Measurements from ENCODE around the gene SORCS2.

The SORCS2 gene

DNA sequence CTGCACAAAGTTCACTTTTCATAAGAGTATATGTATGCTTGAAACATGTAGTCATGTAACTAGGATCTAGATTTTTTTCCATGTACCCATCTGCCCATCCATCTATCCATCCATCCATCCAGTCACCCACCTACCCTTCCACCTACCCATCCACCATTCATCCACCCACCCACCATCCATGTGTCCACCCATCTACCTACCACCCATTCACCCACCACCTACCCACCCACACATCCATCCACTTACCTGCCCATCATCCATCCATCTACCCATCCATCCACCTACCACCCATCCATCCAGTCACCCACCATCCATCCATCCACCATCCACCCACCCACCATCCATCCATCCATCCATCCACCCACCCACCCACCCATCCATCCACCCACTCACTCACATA is 364.2 kb downstream of the SORCS2 start:
- H3K9me3 ChIP-seq (ENCODE audit: insufficient read depth, low read depth, low read length), result peaks cover 20% of the 10 kb centered on the region
- H3K4me3 ChIP-seq (ENCODE audit: low read length), result no peak overlapping the region
- H3K9ac ChIP-seq (ENCODE audit: low read depth, low read length), result no peak overlapping the region
- H3K27ac ChIP-seq (ENCODE audit: low read length), result no peak overlapping the region
- no peaks in the 10 kb centered on the region for H3K27me3 ChIP-seq (ENCODE audit: insufficient read depth, low read length)
- no peaks in the 10 kb centered on the region for H3K36me3 ChIP-seq (ENCODE audit: insufficient read depth, low read depth, low read length)
- no peaks in the 10 kb centered on the region for H3K4me1 ChIP-seq (ENCODE audit: insufficient read depth, low read length)

DNA sequence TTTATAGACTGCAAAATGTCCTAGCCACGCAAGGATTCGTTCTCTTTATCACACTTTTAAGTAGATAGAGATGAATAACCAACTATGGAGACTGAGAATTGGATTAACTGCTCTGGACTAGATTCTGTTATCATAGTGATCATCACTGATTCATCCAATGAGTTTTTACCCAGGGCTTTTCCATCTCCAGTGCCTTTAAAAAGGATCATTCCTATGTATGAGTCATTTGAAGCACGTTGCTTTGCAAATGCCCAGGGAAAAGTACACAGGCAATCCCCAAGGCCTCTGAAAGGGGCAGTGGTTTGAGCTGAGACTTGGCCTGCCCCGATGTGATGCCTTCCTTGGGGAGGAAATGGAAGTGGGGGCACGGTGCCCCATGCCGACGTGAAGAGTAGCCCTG is 365.1 kb downstream of the SORCS2 start:
- Histone ChIP-seq H3K9me3 (ENCODE audit: insufficient read depth, low read depth, low read length) (peaks cover 13% of the 10 kb centered on the region), H3K27ac (ENCODE audit: low read length) (no peak overlapping the region), H3K9ac (ENCODE audit: low read depth, low read length) (no peak overlapping the region), H3K36me3 (ENCODE audit: insufficient read depth, low read depth, low read length) (no peaks in the 10 kb centered on the region), H3K4me3 (ENCODE audit: low read length) (no peak overlapping the region), H3K27me3 (ENCODE audit: insufficient read depth, low read length) (no peaks in the 10 kb centered on the region), H3K4me1 (ENCODE audit: insufficient read depth, low read length) (no peaks in the 10 kb centered on the region)

DNA sequence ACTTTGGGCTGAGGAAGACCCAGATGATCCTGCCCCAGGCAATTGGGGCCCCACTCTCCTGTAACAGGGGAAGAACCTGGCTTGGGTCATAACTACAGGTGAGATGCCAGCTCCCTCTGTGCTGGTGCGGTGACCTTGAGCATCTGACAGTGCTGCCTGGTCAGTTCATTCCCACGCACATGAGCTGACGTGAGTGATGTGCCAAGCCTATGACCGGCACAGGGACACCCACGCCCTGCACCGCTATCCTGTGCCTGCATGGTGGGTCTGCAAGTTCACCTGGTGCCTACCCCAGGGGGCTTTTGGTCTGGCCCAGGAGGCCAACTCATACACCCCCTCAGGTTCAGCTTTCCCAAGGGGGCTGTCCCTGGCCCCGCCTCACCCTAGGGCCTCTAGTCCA is 366.1 kb downstream of the SORCS2 start:
- H3K27ac ChIP-seq (ENCODE audit: low read length), result no peak overlapping the region
- no peaks in the 10 kb centered on the region for H3K4me1 ChIP-seq (ENCODE audit: insufficient read depth, low read length)
- H3K9ac ChIP-seq (ENCODE audit: low read depth, low read length), result no peak overlapping the region
- no peaks in the 10 kb centered on the region for H3K36me3 ChIP-seq (ENCODE audit: insufficient read depth, low read depth, low read length)
- no peak overlapping the region for H3K4me3 ChIP-seq (ENCODE audit: low read length)
- no peaks in the 10 kb centered on the region for H3K27me3 ChIP-seq (ENCODE audit: insufficient read depth, low read length)
- H3K9me3 ChIP-seq (ENCODE audit: insufficient read depth, low read depth, low read length), result peaks cover 3% of the 10 kb centered on the region

DNA sequence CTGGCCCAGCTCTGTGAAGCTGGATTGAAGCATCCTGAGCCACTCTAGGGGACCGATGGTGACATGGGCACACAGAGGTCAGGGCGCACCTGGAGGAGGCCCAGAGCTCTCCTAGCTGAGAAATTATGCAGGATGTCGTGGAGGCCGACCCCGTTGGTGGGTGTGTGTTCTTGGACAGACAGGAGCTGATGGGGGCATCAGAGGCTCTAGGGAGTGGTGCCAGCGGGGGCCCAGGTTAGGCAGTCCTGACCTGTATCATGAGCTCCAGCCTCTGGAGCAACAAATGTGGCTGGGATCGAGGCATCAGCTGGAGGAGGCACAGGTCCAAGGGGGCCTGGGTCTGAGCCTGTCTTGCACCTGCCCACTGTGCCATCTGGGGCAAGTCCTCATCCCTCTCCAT is 367.0 kb downstream of the SORCS2 start:
- no peaks in the 10 kb centered on the region for H3K9me3 ChIP-seq (ENCODE audit: insufficient read depth, low read depth, low read length)
- H3K4me3 ChIP-seq (ENCODE audit: low read length), result no peak overlapping the region

DNA sequence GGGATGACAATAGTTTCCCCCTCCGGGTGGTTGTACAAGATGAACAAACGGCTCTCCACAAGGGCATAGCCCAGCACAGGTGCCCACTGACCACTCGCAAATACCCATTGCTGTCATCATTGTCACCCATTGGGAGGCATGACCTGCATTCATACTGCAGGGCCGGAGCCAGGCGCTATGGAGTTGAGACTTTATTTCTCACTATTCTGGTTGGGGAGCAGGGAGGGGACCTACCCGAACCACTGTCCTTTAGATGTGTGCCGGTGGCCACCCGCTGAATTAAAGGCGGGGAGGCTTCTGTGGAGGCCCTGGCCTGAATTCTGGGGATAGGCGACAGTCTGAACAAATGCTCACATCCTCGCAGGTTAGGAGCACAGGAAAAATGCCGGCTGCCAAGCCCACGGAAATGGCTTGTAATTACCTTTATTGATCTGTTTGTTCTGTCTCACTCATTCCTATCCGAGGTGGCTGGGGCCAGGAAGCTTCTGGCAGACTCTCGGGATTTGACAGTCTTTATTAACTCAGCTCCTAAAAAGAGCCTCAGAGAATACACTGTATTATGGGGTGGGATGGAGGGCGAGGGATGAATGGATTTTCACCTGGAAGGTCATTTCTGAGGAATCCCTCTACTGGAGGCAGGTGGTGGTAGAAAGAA is 367.5 kb downstream of the SORCS2 start:
- Histone ChIP-seq H3K9me3 (ENCODE audit: insufficient read depth, low read depth, low read length) (no peaks in the 10 kb centered on the region), H3K27me3 (ENCODE audit: insufficient read depth, low read length) (no peaks in the 10 kb centered on the region), H3K4me1 (ENCODE audit: insufficient read depth, low read length) (no peaks in the 10 kb centered on the region), H3K9ac (ENCODE audit: low read depth, low read length) (no peak overlapping the region), H3K36me3 (ENCODE audit: insufficient read depth, low read depth, low read length) (no peaks in the 10 kb centered on the region), H3K27ac (ENCODE audit: low read length) (no peak overlapping the region), H3K4me3 (ENCODE audit: low read length) (no peak overlapping the region)

More for the DNA sequence above, 367.0 kb downstream of the SORCS2 start:
- Histone ChIP-seq H3K27me3 (ENCODE audit: insufficient read depth, low read length) (no peaks in the 10 kb centered on the region), H3K9ac (ENCODE audit: low read depth, low read length) (no peak overlapping the region), H3K27ac (ENCODE audit: low read length) (no peak overlapping the region), H3K4me1 (ENCODE audit: insufficient read depth, low read length) (no peaks in the 10 kb centered on the region), H3K36me3 (ENCODE audit: insufficient read depth, low read depth, low read length) (no peaks in the 10 kb centered on the region)

DNA sequence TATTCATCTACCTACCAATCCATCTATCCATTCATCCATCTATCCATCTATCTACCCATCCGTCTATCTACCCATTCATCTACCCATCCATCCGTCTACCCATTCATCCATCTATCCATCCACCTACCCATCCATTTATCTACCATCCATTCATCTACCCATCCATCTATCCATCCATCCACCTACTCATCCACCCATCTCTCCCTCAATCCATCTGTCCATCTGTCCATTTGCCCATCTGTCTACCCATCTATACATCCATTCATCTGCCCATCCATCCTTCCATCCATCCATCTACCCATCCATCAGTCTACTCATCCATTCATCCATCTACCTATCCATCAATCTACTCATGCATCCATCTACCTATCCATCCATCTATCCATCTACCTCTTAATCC is 369.2 kb downstream of the SORCS2 start:
- Histone ChIP-seq H3K9me3 (ENCODE audit: insufficient read depth, low read depth, low read length) (no peaks in the 10 kb centered on the region), H3K9ac (ENCODE audit: low read depth, low read length) (no peak overlapping the region), H3K27ac (ENCODE audit: low read length) (no peak overlapping the region), H3K27me3 (ENCODE audit: insufficient read depth, low read length) (no peaks in the 10 kb centered on the region), H3K36me3 (ENCODE audit: insufficient read depth, low read depth, low read length) (no peaks in the 10 kb centered on the region), H3K4me3 (ENCODE audit: low read length) (no peak overlapping the region), H3K4me1 (ENCODE audit: insufficient read depth, low read length) (no peaks in the 10 kb centered on the region)

DNA sequence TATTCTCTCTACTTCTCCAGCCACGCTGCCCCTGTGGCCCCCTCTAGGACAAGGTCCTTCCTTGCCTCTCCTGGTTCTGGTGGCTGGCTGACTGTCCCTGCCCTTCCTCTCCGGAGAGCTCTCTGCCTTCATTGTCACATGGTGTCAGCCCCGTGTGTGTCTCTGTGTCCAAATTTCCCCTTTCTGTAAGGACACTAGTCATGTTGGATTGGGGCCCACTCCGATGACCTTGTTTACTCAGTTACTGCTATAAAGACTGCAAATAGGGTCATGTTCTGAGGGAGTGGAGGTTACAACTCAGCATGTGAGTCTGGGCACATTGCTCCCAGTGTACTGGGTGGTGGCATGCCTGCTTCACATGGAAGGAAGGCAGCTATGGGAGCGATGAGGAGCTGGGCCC is 371.9 kb downstream of the SORCS2 start:
- Histone ChIP-seq H3K9ac (ENCODE audit: low read depth, low read length) (no peak overlapping the region), H3K9me3 (ENCODE audit: insufficient read depth, low read depth, low read length) (no peaks in the 10 kb centered on the region), H3K27me3 (ENCODE audit: insufficient read depth, low read length) (no peaks in the 10 kb centered on the region), H3K4me3 (ENCODE audit: low read length) (no peak overlapping the region), H3K4me1 (ENCODE audit: insufficient read depth, low read length) (no peaks in the 10 kb centered on the region), H3K36me3 (ENCODE audit: insufficient read depth, low read depth, low read length) (no peaks in the 10 kb centered on the region), H3K27ac (ENCODE audit: low read length) (no peak overlapping the region)

DNA sequence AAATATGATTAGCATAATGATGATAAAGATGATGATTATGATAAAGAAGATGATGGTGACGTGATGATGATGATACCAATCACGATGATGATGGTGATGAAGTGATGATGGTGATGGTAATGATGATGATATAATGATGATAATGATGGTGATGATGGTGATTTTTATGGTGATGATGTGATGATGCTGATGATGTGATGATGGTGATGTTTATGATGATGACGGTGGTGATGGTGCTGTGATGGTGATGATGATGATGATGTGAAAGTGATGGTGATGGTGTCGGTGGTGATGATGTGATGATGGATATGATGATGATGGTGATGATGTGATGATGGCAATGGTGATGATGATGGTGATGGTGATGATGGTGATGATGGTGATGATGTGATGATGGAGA is 373.1 kb downstream of the SORCS2 start:
- no peak overlapping the region for H3K4me3 ChIP-seq (ENCODE audit: low read length)
- H3K9ac ChIP-seq (ENCODE audit: low read depth, low read length), result no peak overlapping the region
- no peaks in the 10 kb centered on the region for H3K4me1 ChIP-seq (ENCODE audit: insufficient read depth, low read length)
- H3K36me3 ChIP-seq (ENCODE audit: insufficient read depth, low read depth, low read length), result no peaks in the 10 kb centered on the region
- no peaks in the 10 kb centered on the region for H3K9me3 ChIP-seq (ENCODE audit: insufficient read depth, low read depth, low read length)
- H3K27me3 ChIP-seq (ENCODE audit: insufficient read depth, low read length), result no peaks in the 10 kb centered on the region
- no peak overlapping the region for H3K27ac ChIP-seq (ENCODE audit: low read length)

DNA sequence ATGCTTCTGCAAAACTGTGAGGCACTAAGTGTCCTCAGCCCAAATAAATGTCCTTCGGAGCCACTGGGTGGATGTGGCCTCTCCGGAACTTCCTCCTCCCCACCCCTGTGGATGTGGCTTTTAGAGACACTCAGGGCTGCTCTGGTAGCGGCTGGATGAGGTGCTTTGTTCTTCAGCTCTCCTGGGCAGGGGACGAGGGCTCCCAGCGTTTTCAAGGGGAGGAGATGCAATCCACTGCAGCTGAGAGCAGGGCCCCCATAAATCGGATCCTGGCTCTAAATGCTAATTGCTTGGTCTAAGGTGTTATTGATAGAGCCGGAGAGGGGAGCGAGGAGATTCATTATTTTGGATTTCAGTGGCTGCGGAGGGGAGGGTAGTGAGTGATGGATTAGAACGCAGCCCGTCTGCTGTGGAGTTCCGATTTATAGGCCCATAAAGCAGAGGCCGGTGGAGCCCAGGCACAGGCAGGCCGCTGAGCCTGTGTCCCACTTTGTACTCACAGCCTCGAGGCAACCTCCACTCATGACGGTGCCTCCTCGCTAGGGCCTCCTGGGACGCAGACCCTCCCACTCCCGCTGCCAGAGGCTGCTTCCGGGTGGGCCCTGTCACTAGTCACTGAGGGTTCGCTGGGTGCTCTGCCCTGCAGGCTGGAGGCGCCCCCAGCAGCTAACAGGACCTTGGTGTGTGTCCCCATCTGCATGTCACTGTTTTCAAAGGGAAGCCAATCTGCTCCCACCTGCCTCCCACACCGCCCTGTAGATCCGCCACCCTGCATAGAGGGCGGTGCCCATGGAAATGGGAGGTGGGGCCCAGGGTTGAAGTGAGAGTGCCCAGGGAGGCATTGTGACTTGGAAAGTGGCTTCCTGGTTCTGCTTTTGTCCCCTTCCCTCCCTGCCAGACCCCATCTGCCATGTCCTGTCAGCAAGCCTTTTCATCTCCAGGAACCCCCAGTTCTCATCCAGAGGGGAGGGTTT is 377.8 kb downstream of the SORCS2 start:
- Histone ChIP-seq H3K9me3 (ENCODE audit: insufficient read depth, low read depth, low read length) (no peaks in the 10 kb centered on the region), H3K9ac (ENCODE audit: low read depth, low read length) (no peak overlapping the region), H3K36me3 (ENCODE audit: insufficient read depth, low read depth, low read length) (no peaks in the 10 kb centered on the region), H3K4me1 (ENCODE audit: insufficient read depth, low read length) (no peaks in the 10 kb centered on the region; the same call in 1 of the 2 replicates), H3K4me3 (ENCODE audit: low read length) (no peak overlapping the region), H3K27ac (ENCODE audit: low read length) (no peak overlapping the region), H3K27me3 (ENCODE audit: insufficient read depth, low read length) (no peaks in the 10 kb centered on the region)

DNA sequence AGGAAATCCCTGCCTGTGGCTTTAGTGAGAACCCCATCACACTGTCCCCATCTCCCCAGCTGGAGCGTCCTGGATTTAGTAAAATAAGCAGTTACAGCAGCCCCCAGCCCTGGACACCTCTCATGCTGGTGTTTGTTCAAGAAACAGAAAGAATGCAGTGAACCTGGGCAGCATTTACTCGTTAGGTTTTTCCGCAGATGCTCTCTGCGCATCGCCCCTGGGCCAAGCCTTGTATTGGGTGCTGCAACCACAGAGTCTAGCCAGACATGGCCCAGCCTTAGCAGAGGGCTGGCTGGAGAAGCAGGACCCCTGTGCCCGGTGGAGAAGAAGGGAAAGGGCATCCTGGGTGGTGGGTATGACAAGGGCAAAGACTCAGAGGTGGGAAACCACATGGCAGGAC is 378.7 kb downstream of the SORCS2 start:
- Histone ChIP-seq H3K36me3 (ENCODE audit: insufficient read depth, low read depth, low read length) (no peaks in the 10 kb centered on the region), H3K27ac (ENCODE audit: low read length) (no peak overlapping the region), H3K27me3 (ENCODE audit: insufficient read depth, low read length) (no peaks in the 10 kb centered on the region), H3K9ac (ENCODE audit: low read depth, low read length) (no peak overlapping the region), H3K4me1 (ENCODE audit: insufficient read depth, low read length) (no peaks in the 10 kb centered on the region; the same call in 1 of the 2 replicates), H3K4me3 (ENCODE audit: low read length) (no peak overlapping the region), H3K9me3 (ENCODE audit: insufficient read depth, low read depth, low read length) (peaks cover 5% of the 10 kb centered on the region)

DNA sequence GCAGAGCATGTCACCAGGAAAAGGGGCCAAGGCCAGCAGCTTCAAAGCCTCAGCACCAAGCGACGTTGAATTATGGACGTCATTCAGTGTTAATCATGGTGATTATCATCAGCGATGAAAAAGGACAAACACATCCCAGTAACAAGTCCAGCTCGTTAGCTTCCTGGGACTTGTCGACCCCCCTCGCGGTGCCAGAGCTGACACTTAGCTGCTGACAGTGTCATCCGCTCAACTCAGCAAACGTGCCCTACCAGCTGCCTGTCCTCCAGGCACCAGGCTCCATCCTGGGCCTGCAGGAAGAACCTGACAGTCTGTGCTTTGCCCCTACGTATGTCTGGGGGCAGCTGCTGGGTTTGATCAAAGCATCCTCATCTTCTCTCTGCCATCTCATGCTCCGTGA is 379.4 kb downstream of the SORCS2 start:
- no peaks in the 10 kb centered on the region for H3K36me3 ChIP-seq (ENCODE audit: insufficient read depth, low read depth, low read length)
- no peak overlapping the region for H3K27ac ChIP-seq (ENCODE audit: low read length)
- H3K4me3 ChIP-seq (ENCODE audit: low read length), result no peak overlapping the region
- no peak overlapping the region for H3K9ac ChIP-seq (ENCODE audit: low read depth, low read length)
- no peaks in the 10 kb centered on the region for H3K27me3 ChIP-seq (ENCODE audit: insufficient read depth, low read length)
- H3K9me3 ChIP-seq (ENCODE audit: insufficient read depth, low read depth, low read length), result peaks cover 12% of the 10 kb centered on the region
- no peaks in the 10 kb centered on the region; the same call in 1 of the 2 replicates for H3K4me1 ChIP-seq (ENCODE audit: insufficient read depth, low read length)

DNA sequence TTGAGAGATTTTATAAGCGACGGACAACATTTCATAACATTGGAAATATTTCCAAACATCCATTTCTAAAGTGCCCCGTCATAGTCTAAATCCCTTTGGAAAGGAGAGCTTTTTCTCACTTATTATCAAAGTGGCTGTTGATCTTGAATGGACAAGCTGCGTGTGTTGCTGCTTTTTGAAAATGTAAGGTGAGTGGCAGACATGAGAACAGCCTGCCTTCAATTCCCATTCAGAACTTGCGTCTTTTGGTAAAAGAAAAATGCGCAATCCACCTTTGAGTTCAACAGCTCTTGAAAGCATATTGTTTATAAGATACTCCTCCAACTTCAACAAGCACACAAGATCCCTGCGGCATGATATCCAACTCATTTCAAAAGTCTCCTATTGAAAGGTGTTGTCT is 380.6 kb downstream of the SORCS2 start:
- H3K9me3 ChIP-seq (ENCODE audit: insufficient read depth, low read depth, low read length), result peaks cover 23% of the 10 kb centered on the region
- H3K27ac ChIP-seq (ENCODE audit: low read length), result no peak overlapping the region
- no peaks in the 10 kb centered on the region for H3K27me3 ChIP-seq (ENCODE audit: insufficient read depth, low read length)
- no peak overlapping the region for H3K9ac ChIP-seq (ENCODE audit: low read depth, low read length)
- H3K36me3 ChIP-seq (ENCODE audit: insufficient read depth, low read depth, low read length), result no peaks in the 10 kb centered on the region
- H3K4me1 ChIP-seq (ENCODE audit: insufficient read depth, low read length), result no peaks in the 10 kb centered on the region; the same call in 1 of the 2 replicates
- H3K4me3 ChIP-seq (ENCODE audit: low read length), result no peak overlapping the region

Data from iPS-20b (cell line).